HG03175 (cell line): ENCODE results near the gene CTDSP2.

ENCODE experiments used
- ATAC-seq: cut with Tn5 transposase; IDR thresholded peaks from one replicate; pipeline ENCODE4 v1.9.1; 2021; ENCODE audit warnings: mild to moderate bottlenecking, moderate library complexity; ENCODE audit not compliant: unreplicated experiment

The CTDSP2 gene

GRCh38 chr12:57817261-57817989 lies 29.1 kb downstream of the CTDSP2 start:
- ATAC-seq, result no peak

- no peak for ATAC-seq
Observed at GRCh38 chr12:57816855-57817151, 29.7 kb downstream of the CTDSP2 start.

- ATAC-seq, result no peak
Observed at GRCh38 chr12:57816001-57816854, 30.3 kb downstream of the CTDSP2 start.

- no peak for ATAC-seq
Observed at GRCh38 chr12:57815177-57816000, 31.1 kb downstream of the CTDSP2 start.

- no peak for ATAC-seq
Observed at GRCh38 chr12:57813971-57814772, 32.4 kb downstream of the CTDSP2 start.

- ATAC-seq, result no peak
Observed at GRCh38 chr12:57813111-57813970, 33.2 kb downstream of the CTDSP2 start.

GRCh38 chr12:57811028-57811755 lies 35.3 kb downstream of the CTDSP2 start:
- ATAC-seq, result no peak

- no peak for ATAC-seq
Observed at GRCh38 chr12:57810450-57810849, 36.1 kb downstream of the CTDSP2 start.

- ATAC-seq, result no peak
Observed at GRCh38 chr12:57809425-57809824, 37.1 kb downstream of the CTDSP2 start.

GRCh38 chr12:57808351-57808750 lies 38.2 kb downstream of the CTDSP2 start:
- no peak for ATAC-seq

GRCh38 chr12:57807285-57807684 lies 39.2 kb downstream of the CTDSP2 start:
- no peak for ATAC-seq

- ATAC-seq, result no peak
Observed at GRCh38 chr12:57806677-57807076, 39.9 kb downstream of the CTDSP2 start.

- no peak for ATAC-seq
Observed at GRCh38 chr12:57803319-57803893, 43.1 kb downstream of the CTDSP2 start.

GRCh38 chr12:57802607-57803006 lies 43.9 kb downstream of the CTDSP2 start:
- ATAC-seq, result no peak

GRCh38 chr12:57800965-57801364 lies 45.6 kb downstream of the CTDSP2 start:
- no peak for ATAC-seq

GRCh38 chr12:57797933-57798332 lies 48.6 kb downstream of the CTDSP2 start:
- ATAC-seq, result no peak

- no peak for ATAC-seq
Observed at GRCh38 chr12:57796996-57797395, 49.5 kb downstream of the CTDSP2 start.

- ATAC-seq, result no peak
Observed at GRCh38 chr12:57795354-57795753, 51.2 kb downstream of the CTDSP2 start.

- ATAC-seq, result no peak
Observed at GRCh38 chr12:57793920-57794319, 52.6 kb downstream of the CTDSP2 start.
